CD4-positive, alpha-beta T cell (primary cell): ENCODE results near the gene IGF1R. TPM values are rescaled to one million over a fixed set of nuclear protein-coding genes. Genes with fewer than 3 reads are reported as not detected.

Experiments
- ATAC-seq: fragments of 200-7000 bp; cut with Tn5 transposase; one replicate; pipeline ENCODE4 v1.10.0; 2022; ENCODE audit warnings: mild to moderate bottlenecking; ENCODE audit not compliant: poor library complexity
- CTCF ChIA-PET: fragments of 350-600 bp; sonication (Branson Sonifier 250); formaldehyde crosslinking; loops from one replicate; lab custom pipeline; 2021; ENCODE audit warnings: antibody characterized with exemption, inconsistent platforms; lab: Charles Lee
- POLR2A ChIA-PET: fragments of 350-600 bp; sonication (Branson Sonifier 250); formaldehyde crosslinking; loops from one replicate; lab custom pipeline; 2021; ENCODE audit warnings: antibody characterized with exemption, inconsistent platforms; lab: Charles Lee
- DNase-seq, 14 experiments: peaks; one replicate each; pipeline ENCODE4 v3.0.0-alpha.2; 2013 to 2020; ENCODE audit warnings: mixed read lengths in 2 of 14
- H3K27ac ChIP-seq, 2 donors: one replicate each; pipeline versions ENCODE4 v1.5.1 to v1.7.0; 2013; ENCODE audit warnings: low read length in 2 of 2, low read depth in 1 of 2, mild to moderate bottlenecking in 1 of 2
- H3K27me3 ChIP-seq, 2 experiments: 1 replicate in 1 of 2; 2 replicates in 1 of 2; pipeline versions ENCODE4 v1.6.1 to v1.7.0; 2013; ENCODE audit warnings: low read length in 2 of 2, control low read depth in 1 of 2, mild to moderate bottlenecking in 1 of 2, moderate library complexity in 1 of 2; ENCODE audit not compliant: insufficient read depth in 2 of 2, control insufficient read depth in 1 of 2
- H3K36me3 ChIP-seq: one replicate; pipeline ENCODE4 v1.6.1; 2013; ENCODE audit warnings: low read length, control low read depth; ENCODE audit not compliant: insufficient read depth
- H3K4me1 ChIP-seq: one replicate; pipeline ENCODE4 v1.6.1; 2013; ENCODE audit warnings: low read length, control low read depth; ENCODE audit not compliant: insufficient read depth
- H3K4me3 ChIP-seq: one replicate; pipeline ENCODE4 v1.5.1; 2013; ENCODE audit warnings: mild to moderate bottlenecking, low read length, moderate library complexity
- H3K9me3 ChIP-seq, 2 experiments: 1 replicate in 1 of 2; 2 replicates in 1 of 2; pipeline versions ENCODE4 v1.6.1 to v1.7.0; 2013; ENCODE audit warnings: low read length in 2 of 2, mild to moderate bottlenecking in 2 of 2, control low read depth in 1 of 2, moderate library complexity in 1 of 2; ENCODE audit not compliant: control insufficient read depth in 1 of 2, insufficient read depth in 1 of 2
- H3K27ac Mint-ChIP-seq: one replicate; pipeline ENCODE4 v1.8.0; 2020; ENCODE audit warnings: mixed read lengths
- H3K27me3 Mint-ChIP-seq: one replicate; pipeline ENCODE4 v1.8.0; 2021; ENCODE audit warnings: mixed read lengths
- H3K36me3 Mint-ChIP-seq: one replicate; pipeline ENCODE4 v1.8.0; 2021; ENCODE audit warnings: low read depth, mixed read lengths
- H3K4me1 Mint-ChIP-seq: one replicate; pipeline ENCODE4 v1.8.0; 2021; ENCODE audit warnings: low read depth, mixed read lengths
- H3K4me3 Mint-ChIP-seq: one replicate; pipeline ENCODE4 v1.8.0; 2020; ENCODE audit warnings: mild to moderate bottlenecking, mixed read lengths
- H3K9me3 Mint-ChIP-seq: one replicate; pipeline ENCODE4 v1.8.0; 2020; ENCODE audit warnings: mixed read lengths
- CTCF ChIP-seq: fragments of 200-600 bp; IDR thresholded peaks from one replicate; pipeline ENCODE4 v1.8.0; 2022; ENCODE audit warnings: antibody characterized with exemption, mild to moderate bottlenecking
- intact Hi-C, 2 experiments: fragments of 100-400 bp; cut with DNase I in 1 of 2; cut with micrococcal nuclease in 1 of 2; formaldehyde crosslinking; loops; one replicate each; pipeline versions ENCODE4 v1.15.1 to v1.9.0; 2023 to 2025; cut with DNase I, micrococcal nuclease
- total RNA-seq, 174 experiments: library from RNA in 2 of 174; stranded (reverse) in 2 of 174; gene quantifications; one replicate each; pipeline ENCODE4 v1.2.3 and lab custom pipeline; 2021 to 2026

The IGF1R gene
- total RNA-seq, 2 experiments from 2014 or later = 39.2 to 40.3 TPM

GRCh38 chr15:98891301-98891700, 243.0 kb downstream of the IGF1R start:
- DNase-seq = no peak
- H3K9me3 Mint-ChIP-seq = no peaks in the 10 kb centered on the region
- no peak overlapping the region for H3K4me3 Mint-ChIP-seq
- Histone ChIP-seq H3K4me1 (no peaks in the 10 kb centered on the region), H3K36me3 (no peaks in the 10 kb centered on the region), H3K9me3 (no peaks in the 10 kb centered on the region), H3K27ac (no peak overlapping the region), H3K4me3 (no peak overlapping the region), H3K27me3 (no peaks in the 10 kb centered on the region)
- POLR2A ChIA-PET = no interaction called here
- intact Hi-C loops = no loop called here
- H3K27ac Mint-ChIP-seq = no peak overlapping the region
- H3K27me3 Mint-ChIP-seq = no peaks in the 10 kb centered on the region
- TF ChIP-seq CTCF = no peak
- H3K36me3 Mint-ChIP-seq = peaks cover 42% of the 10 kb centered on the region
- CTCF ChIA-PET = no interaction called here
- peaks cover 9% of the 10 kb centered on the region for H3K4me1 Mint-ChIP-seq
- no peak for ATAC-seq

- Mint-ChIP-seq H3K9me3 (no peaks in the 10 kb centered on the region), H3K27me3 (no peaks in the 10 kb centered on the region), H3K27ac (no peak overlapping the region), H3K4me1 (no peaks in the 10 kb centered on the region), H3K36me3 (peaks cover 63% of the 10 kb centered on the region), H3K4me3 (no peak overlapping the region)
- intact Hi-C loops = no loop called here
- no peaks in the 10 kb centered on the region for H3K27me3 ChIP-seq
- no peak for DNase-seq
- H3K4me1 ChIP-seq = no peaks in the 10 kb centered on the region
- ChIA-PET CTCF (no interaction called here), POLR2A (no interaction called here)
- no peaks in the 10 kb centered on the region for H3K9me3 ChIP-seq
- no peak overlapping the region for H3K4me3 ChIP-seq
- no peak overlapping the region for H3K27ac ChIP-seq
- ATAC-seq = no peak
- H3K36me3 ChIP-seq = peaks cover 7% of the 10 kb centered on the region
- TF ChIP-seq CTCF = no peak
These were observed 245.1 kb downstream of the IGF1R start for GRCh38 chr15:98893401-98893800.

GRCh38 chr15:98894312-98894711, 246.0 kb downstream of the IGF1R start:
- POLR2A ChIA-PET = no interaction called here
- H3K4me3 ChIP-seq = no peak overlapping the region
- H3K27me3 Mint-ChIP-seq = no peaks in the 10 kb centered on the region
- no peak for TF ChIP-seq CTCF
- no peaks in the 10 kb centered on the region for H3K9me3 ChIP-seq
- H3K36me3 Mint-ChIP-seq = peaks cover 67% of the 10 kb centered on the region
- peaks cover 7% of the 10 kb centered on the region for H3K36me3 ChIP-seq
- ATAC-seq (no peak), DNase-seq (no peak)
- no peak overlapping the region for H3K27ac Mint-ChIP-seq
- H3K4me1 Mint-ChIP-seq = no peaks in the 10 kb centered on the region
- H3K27me3 ChIP-seq = no peaks in the 10 kb centered on the region
- CTCF ChIA-PET = no interaction called here
- H3K27ac ChIP-seq = no peak overlapping the region
- H3K4me3 Mint-ChIP-seq = no peak overlapping the region
- intact Hi-C loops = no loop called here
- H3K4me1 ChIP-seq = no peaks in the 10 kb centered on the region
- no peaks in the 10 kb centered on the region for H3K9me3 Mint-ChIP-seq
